Hippocampal formation (tissue), 2 donors: Measurements from ENCODE around the gene TPM4.

Experiments
- DNase-seq, 2 donors: peaks; one replicate each; lab custom pipeline; 2025; lab: John Stamatoyannopoulos, UW

TPM4 gene

DNA sequence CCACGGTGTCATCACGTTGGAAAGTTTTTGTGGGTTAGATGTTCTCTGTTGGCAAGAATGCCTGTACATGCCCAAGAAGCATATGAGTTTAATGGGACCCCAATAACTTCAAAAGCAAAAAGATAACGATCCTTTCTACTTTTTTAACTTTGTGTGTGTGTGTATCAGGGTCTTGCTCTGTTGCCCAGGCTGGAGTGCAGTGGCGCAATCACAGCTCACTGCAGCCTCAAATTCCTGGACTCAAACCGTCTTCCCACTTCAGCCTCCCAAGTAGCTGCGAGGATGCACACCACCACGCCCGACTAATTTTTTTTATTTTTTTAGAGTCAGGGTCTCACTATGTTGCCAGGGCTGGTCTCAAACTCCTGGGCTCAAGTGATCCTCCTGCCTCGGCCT, 34.3 kb upstream of the TPM4 start:
- no peak for DNase-seq

- no peak for DNase-seq
These were observed 33.7 kb upstream of the TPM4 start for GRCh38 chr19:16042533-16043085.

GRCh38 chr19:16043156-16043757, 33.0 kb upstream of the TPM4 start:
- DNase-seq = no peak

DNA sequence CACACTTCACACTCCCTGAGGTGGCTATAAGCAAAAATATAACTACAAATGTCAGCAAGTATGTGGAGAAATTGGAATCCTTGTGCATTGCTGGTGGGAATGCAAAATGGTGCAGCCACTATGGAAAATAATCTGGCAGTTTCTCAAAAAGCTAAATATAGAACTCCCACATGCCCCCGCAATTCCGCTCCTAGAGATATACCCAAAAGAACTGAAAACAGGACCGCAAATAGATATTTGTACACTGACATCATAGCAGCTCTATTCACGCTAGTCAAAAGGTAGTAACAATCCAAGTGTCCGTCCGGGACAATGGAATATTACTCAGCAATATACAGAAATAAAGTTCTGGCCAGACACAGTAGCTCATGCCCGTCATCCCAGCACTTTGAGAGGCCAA, 31.5 kb upstream of the TPM4 start:
- DNase-seq = no peak

DNA sequence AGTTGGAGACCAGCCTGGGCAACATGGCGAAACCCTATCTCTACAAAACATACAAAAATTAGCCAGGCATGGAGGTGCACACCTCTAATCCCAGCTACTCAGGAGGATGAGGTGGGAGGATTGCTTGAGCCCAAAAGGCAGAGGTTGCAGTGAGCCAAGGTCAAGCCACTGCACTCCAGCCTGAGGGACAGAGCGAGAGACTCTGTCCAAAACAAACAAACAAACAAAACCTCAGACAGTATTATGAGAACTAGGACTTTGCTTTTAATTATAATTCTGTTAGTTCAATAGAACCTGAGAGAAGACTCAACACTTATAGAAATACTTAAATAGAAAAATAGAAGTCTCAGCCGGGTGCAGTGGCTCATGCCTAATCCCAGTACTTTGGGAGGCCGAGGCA, 31.1 kb upstream of the TPM4 start:
- DNase-seq = no peak

GRCh38 chr19:16045893-16046292, 30.4 kb upstream of the TPM4 start:
- DNase-seq = no peak

DNA sequence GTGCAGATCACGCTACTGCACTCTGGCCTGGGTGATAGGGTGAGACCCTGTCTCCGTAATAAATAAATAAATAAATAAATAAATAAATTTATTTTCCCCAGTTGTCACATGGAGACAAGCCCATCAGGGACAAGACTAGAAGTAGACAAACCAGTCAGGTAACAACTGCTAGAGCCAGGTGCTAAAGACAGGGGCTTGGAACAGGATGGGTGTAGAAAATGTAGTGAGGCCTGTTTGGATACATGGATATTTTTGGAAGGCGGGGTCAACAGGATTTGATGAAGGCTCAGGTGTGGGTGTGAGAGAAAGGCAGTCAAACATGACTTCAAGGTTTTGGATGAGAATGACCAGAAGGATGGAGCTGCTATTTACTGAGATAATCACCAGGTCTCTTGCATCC, 27.7 kb upstream of the TPM4 start:
- no peak for DNase-seq

GRCh38 chr19:16051254-16052025, 24.9 kb upstream of the TPM4 start:
- no peak for DNase-seq

GRCh38 chr19:16052353-16052752, 23.9 kb upstream of the TPM4 start:
- DNase-seq = no peak

DNA sequence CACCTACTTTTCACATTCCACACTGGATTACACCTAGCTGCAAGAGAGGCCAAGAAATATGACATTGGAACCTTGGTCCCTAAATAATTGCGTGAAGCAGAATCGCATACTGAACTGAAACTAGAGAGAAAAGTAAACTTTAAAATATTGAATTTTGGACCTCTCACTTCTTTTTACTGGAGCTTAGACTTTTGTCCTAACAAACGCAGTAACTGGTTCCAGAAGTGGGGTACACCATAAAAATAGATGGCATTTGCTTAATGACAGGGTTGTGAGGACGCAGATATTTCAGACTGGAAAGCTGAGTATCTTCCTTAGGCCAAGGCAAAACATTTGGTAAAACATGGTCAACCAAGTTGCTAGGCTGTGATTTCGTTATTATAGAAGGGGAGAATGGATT, 19.2 kb upstream of the TPM4 start:
- DNase-seq = no peak

DNA sequence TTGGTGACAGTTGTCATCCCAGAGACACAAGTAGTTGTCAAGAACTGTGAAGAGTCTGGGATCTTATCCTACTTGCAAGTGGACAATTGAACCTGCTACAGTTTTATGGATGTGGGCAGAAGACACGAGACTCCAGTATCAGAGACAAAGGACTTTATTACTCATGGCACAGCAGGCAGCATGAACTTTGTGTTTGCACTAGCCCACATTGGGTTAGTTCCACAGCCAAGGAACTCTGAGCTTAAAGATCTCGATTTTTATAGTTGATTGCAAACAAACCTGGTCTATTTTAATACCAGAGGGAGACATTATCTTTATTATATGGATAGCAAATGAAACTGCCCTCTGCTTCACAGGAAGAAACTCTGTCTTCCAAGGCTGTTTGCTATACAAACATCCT, 16.0 kb upstream of the TPM4 start:
- no peak for DNase-seq

GRCh38 chr19:16061943-16062342, 14.4 kb upstream of the TPM4 start:
- DNase-seq = no peak

- DNase-seq = no peak
These were observed 13.5 kb upstream of the TPM4 start for GRCh38 chr19:16062789-16063188.

DNA sequence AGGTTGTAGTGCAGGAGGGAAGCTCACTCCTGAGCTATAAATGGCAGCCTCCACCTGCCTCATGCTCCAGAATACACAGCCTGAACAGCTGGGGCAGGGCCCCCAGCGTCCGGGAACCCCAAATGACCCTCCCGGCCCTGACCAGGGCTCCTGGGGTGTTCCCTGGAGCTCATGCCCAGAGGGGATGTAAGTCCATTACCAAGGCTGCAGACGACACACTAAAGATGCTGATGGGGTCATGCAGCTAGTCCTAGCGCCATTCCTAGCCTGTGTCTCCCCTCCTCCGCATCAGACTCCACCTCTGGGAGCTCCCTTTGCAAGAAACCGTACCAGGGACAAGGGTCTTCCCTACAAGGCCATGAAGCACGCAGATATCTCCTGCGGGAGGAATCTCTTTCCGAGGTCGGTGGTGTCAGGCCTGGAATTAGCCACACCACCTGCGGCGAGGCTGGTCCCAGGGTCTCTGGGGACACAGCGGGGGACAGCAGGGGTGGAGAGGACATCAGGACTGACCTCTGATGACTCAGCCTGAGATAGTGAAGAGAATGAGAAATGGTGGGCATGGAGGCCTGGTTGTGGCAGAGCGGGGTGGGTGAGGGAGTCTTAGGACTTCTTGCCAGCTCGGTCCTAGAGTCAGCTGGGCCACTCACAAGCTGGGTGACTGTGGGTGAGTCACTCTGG, 11.9 kb upstream of the TPM4 start:
- DNase-seq = no peak

DNA sequence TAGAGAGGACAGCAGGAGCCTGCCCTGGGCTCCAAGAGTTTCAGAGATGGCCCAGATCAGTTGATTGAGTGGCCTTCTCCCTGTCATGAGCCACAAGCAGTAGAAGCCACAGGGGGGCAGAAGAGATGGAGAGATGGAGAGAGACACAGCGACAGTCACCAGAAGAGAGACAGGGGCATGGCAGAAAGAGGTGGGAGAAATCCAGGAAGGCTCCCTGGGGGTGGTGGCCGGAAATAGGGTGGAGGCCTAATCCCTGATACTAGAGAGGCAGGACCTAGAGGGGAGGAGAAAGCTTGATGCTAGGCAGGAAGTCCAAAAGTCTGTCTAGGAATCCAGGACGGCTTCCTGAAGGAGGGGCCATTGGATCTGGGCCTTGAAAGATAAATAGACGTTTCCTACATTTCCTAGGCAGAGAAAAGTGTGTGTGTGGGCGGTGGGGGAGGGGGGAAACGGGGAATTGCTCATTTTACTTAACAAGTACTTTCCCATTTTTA, 9.6 kb upstream of the TPM4 start:
- DNase-seq = no peak

DNA sequence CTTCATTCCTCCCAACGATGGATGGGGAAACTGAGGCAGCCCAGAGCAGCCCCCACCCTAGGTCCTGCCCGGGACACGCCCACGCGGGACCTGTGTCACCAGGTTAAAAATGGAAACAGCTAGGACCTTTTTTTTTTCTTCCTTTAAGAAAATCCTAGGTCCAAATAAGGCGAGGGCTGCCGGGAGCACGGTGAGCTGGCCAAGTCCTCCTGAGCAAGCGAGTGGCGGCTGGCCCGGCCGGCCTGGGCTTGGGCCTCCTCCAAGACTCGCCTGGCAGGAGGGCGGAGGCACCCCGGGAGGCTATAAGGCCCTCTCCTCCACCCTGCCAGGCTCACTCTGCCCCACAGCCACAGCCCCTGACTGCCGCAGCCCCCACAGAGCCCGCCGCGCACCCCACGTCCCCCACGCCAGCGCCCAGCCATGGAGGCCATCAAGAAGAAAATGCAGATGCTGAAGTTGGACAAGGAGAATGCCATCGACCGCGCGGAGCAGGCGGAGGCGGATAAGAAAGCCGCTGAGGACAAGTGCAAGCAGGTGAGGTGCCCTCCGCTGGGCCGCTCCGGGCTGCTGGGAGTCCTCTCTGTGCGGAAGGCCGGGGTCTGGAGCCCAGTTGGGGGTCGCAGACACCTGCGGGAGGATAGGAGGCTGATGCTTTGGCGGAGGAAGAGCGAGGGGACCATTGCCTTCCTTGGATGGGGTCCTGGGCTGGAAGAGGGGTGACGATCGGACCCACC, 8.9 kb upstream of the TPM4 start:
- no peak for DNase-seq

GRCh38 chr19:16068696-16069259, 7.5 kb upstream of the TPM4 start:
- no peak for DNase-seq

DNA sequence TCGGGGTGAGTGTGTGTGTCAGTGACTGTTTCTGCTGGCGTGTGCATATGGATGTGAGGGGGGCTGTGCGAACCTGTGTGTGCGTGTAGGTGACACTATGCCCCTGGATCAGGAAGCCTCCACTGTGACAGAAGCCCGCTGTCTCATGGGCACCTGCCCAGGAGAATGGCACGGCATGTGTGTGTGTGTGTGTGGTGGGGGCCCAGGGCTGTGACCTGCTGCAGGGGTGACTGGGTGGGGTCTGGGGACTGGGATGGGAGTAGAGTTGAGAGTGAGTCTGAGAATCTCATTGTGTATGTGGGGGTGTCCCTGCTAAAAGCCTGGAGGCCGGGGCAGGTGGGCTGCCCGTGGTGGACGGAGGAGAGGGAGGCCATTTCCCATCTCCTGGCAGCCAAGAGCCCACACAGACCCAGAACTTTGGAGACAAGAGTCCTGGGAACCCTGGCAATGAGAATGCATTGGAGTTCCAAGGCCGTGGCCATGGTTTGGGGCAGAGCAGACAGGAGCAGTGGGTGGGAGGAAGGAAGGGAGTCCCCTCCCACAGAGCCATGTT, 6.4 kb upstream of the TPM4 start:
- no peak for DNase-seq

- DNase-seq = no peak
These were observed 5.8 kb upstream of the TPM4 start for GRCh38 chr19:16070366-16070990.

DNA sequence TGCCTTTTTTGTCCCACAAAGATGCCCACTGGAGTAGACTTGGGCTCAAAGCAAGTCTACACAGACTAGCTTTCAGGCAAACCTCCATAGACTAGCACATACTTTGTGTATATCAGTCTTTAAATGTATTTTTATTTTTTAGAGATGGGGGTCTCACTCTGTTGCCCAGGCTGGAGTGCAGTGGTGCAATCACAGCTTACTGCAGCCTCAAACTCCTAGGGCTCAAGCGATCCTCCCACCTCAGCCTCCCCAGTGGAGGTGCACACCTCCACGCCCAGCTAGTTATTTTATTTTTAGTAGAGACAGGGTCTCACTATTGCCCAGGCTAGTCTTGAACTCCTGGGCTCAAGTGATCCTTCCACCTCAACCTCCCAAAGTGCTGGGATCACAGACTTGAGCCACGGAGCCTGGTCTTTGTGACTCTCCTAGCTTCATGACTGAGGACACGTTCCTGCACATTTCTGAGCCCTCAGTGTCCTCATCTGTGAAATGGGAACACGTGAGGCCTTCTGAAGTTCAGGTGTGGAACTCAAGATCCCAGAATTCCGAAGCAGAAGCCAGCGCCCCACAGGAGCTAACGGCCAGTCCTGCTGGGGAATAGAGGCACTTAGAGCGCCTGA, 5.1 kb upstream of the TPM4 start:
- DNase-seq = no peak

GRCh38 chr19:16073481-16073880, 2.8 kb upstream of the TPM4 start:
- no peak for DNase-seq
